HFF-Myc (cell line): ENCODE results near the gene MGAT4B.
A peak's percentile ranks its signal among the peaks of the same experiment; 100 is the strongest.

Experiments
- DNase-seq: peaks from one replicate; pipeline ENCODE4 v3.0.0-alpha.2; 2011; ENCODE audit warnings: low read depth; ENCODE audit errors: extremely low read depth
- H3K4me3 ChIP-seq: replicated peaks from 2 replicates; pipeline ENCODE4 v1.5.1; 2011; ENCODE audit warnings: low read depth, mild to moderate bottlenecking, control low read depth, low read length
- CTCF ChIP-seq: IDR thresholded peaks from 2 replicates; pipeline ENCODE4 v1.5.1; 2012; ENCODE audit warnings: mild to moderate bottlenecking, low read depth, low read length, control low read depth; ENCODE audit errors: missing control alignments

MGAT4B gene

GRCh38 chr5:179806250-179807048, at the start of gene MGAT4B:
MGAT4B (minus strand) TSS chr5:179806866; CDS start chr5:179806583, 283 bp downstream.
- H3K4me3 ChIP-seq: peak within 1 kb of the TSS; percentile 76
- TF ChIP-seq CTCF: no peak
- no peak for DNase-seq

DNA sequence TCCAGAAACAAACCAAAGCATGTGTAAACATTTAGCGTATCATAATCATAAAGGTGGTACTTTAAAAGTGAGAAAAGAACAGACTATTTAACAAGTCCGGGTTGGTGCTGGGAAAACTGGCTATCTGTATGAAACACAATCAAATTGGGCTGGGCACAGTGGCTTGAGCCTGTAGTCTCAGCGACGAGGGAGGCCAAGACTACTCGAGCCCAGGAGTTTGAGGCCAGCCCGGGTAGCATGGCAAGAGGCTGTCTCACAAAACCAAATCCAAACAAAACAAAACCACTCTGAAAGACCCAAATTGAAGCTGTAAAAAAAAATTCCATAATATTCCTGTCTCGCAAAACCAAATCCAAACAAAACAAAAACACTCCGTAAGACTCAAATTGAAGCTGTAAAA, 47.7 kb upstream of the MGAT4B start:
- H3K4me3 ChIP-seq: no peak overlapping the region
- no peak for TF ChIP-seq CTCF
- no peak for DNase-seq

GRCh38 chr5:179852993-179853547, 46.4 kb upstream of the MGAT4B start:
- no peak overlapping the region for H3K4me3 ChIP-seq
- no peak for TF ChIP-seq CTCF
- DNase-seq: no peak

DNA sequence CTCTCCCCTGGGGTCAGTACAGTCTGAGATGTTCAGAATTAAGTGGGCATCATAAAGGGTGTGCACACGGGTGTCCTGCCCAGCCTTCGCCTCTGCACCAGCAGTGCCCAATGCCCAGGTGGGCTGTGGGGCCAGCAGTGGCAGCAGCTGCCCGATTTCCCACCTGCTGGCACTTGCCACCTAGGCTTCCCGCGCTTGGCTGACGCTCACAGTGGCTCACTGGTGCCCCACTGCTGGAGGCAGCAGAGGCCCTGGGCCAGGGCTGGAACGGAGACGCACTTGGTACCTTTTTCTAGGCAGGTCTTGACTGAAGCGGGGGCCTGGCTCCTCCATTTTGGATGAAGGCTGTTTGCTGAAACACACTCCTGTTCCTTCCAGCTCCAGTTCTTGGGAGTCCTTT, 35.0 kb upstream of the MGAT4B start:
- no peak for TF ChIP-seq CTCF
- H3K4me3 ChIP-seq: no peak overlapping the region
- no peak for DNase-seq

DNA sequence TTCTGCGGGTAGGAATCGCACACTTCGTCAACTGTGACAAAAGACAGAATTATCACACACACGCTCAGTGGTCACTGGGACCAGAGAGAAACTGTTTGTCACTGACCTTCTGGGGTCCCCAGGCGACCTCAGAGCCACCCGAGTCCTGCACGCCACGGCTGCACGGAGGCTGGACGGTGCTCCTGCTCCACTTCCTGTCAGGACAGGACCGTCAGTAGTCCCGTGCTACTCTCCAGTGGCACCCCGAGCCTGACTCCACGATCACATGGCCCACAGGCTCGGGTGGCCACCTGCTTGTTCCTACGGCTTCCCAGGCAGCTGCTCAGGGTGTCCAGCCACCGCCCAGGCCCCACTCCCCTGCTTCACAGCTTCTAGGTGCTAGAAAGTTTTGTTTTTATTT, 34.1 kb upstream of the MGAT4B start:
- TF ChIP-seq CTCF: no peak
- H3K4me3 ChIP-seq: no peak overlapping the region
- DNase-seq: no peak

DNA sequence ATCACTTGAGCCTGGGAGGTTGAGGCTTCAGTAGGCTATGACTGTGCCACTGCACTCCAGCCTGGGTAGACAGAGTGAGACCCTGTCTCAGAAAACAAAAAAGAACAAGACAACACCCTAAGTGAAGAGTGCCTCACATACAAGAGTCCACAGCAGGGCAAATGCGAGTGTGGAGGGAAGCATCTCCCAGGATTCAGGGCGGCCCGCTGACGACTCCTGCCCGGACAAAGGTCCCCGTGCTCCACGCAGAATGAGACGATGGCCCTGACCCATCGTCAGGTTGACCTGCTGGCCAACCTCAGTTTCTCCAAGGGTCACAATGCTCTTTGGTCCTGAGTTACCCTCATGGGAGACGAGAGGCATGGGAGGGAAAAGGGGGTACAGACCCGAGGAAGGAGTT, 33.7 kb upstream of the MGAT4B start:
- TF ChIP-seq CTCF: no peak
- H3K4me3 ChIP-seq: no peak overlapping the region
- DNase-seq: no peak
